ENCODE results near the gene PHTF2.

The PHTF2 gene

GRCh38 chr7:77885155-77885554 is 86.6 kb downstream of the PHTF2 start:
- no peak for DNase-seq

DNA sequence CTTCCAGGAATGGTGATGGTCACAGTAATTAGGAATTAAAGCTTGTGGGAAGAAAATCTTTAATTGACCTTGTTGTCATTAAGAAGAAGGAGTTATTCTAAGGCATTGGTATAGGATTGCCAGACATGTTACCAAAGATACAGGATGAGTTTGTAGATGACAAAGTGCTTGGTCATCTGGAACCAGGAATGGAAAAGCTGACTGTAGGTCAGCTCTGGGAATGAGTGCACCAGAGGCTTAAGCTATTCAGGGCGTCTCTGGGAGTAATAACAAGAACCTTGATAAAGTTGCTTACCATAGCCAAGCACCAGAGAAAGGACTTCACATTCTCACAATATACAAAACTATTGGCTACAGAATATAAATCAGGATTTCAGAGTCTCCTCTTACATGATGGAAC is 89.0 kb downstream of the PHTF2 start:
- DNase-seq, result no peak

DNA sequence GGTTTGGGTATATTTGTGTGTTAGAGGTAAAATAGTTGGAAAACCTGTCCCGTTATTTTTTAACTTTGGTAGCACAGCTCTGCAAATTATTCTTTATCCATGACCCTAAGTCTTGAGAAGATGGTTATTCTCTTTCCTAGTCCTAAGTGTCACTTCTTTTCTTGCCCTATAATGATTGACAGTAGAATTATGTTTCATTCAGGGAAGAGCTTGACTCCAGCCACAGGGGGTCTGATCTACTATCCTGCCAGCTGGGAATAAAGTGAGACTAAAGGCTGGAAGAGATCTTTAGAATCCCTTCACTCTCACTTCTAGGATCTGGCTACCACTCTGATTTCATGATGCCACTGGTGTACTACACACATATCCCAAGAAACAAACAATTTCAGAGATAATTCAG is 90.4 kb downstream of the PHTF2 start:
- no peak for DNase-seq

DNA sequence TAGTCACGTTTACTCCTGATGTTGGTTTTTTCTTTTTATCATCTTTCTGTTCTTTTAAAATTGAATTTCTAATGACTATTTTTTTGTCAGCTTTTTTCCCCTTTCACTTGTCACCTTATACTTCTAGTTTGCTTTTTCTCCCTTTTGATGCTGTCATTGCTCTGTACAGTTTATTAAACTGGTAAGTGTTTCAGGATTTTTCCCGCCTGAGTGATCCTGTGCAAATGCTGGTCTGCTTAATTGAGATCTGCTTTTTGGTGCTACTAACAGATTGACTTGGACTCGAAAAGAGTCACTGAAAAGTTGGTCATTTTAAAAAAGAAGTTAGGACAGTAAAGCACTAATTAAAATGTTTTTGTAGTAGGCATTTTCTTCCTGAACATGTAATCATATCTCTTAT is 95.2 kb downstream of the PHTF2 start:
- no peak for DNase-seq

DNA sequence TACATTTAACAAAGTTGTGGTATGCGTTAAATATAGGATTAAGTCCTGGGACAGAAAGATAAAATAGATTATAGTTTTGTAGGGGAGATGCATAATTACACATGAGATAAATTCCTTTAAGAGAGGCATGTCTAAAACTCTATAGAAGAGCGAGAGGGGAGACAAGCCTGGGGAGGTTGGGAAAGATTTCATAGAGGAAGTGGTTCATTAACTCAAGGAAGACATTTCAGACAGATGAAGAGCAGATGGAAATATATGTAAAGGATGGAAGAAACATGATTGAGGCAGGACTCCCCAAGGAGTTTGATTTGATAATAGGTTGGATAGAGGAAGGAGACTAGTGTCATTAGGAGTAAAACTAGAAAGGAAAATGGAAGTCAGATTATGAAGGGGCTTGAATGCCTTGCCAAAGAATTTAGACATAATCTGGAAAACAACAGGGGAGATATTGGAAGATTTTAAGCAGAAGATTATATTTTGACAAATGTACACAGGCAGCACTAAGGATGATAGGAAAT is 96.1 kb downstream of the PHTF2 start:
- DNase-seq, result no peak

DNA sequence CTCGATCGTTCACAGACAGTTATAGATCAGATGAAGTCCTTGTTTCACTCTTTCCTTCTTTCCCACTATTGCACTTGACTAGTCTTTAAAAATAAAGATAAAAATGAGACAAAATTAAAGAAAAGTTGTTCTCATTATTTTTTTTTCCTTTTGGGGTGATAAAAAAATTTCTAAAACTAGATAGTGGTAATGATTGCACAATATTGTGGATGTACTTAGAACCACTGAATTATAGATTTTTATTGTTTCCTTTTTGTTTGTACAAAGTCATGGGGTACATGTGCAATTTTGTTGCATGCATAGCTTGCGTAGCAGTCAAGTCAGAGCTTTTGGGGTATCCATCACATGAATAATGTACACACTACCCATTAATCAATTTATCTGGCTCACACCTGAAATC is 97.3 kb downstream of the PHTF2 start:
- no peak for DNase-seq

- no peak for DNase-seq
These were observed 98.5 kb downstream of the PHTF2 start for GRCh38 chr7:77897004-77897547.

DNA sequence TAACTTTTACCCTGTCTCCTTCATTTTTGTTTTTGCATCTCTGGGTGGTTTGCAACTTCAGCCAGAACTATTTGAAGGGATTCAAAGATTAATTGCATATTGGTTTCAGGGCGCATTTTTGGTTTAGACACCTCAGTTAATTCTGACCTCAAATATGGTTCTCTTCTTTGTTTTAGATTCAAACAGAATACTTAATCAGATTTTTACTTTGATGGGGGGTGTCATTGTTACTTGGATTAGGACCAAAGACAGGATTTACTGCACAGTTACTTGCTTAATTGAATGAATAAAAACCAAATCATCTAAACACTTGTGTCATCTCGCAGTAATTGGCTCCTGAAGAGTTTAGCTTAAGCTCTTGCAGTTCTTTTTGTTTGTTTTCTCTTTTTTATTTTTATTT is 100.9 kb downstream of the PHTF2 start:
- no peak for DNase-seq

GRCh38 chr7:77903597-77903996 is 105.0 kb downstream of the PHTF2 start:
- DNase-seq, result no peak

DNA sequence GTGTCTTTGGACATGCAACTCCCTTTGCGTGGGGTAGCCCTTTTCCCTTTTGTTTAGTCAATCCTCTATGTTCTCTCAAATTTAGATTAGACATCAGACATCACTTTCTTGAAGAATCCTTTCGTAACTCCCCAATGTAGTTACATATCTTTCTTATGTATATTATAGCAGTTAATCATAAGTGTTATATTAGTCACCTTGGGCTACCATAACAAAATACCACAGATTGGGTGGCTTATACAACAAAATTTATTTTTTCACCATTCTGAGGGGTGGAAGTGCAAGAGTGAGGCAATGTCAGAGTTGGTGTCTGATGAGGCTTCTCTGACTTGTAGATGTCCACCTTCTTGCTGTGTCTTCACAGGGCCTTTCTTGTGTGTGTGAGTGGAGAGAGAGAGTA is 105.7 kb downstream of the PHTF2 start:
- DNase-seq, result no peak

DNA sequence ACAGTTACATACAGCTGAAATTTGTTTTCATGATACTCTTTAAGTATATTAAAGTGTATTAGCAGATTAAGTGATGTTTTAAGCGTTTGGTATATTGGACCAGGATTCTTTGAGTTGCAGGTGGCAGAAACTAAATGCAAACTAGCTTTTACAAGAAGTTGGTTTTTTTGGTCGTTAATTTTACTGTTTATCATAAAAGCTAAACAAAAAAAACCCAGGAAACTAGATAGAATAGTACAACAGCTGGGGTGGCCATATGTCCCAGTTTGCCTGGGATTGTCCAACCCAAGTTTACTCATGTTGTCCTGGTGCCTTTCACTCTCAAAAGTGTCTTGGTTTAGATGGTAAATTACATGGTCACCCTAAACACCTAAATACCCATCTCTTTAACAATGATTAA is 108.7 kb downstream of the PHTF2 start:
- DNase-seq, result no peak

DNA sequence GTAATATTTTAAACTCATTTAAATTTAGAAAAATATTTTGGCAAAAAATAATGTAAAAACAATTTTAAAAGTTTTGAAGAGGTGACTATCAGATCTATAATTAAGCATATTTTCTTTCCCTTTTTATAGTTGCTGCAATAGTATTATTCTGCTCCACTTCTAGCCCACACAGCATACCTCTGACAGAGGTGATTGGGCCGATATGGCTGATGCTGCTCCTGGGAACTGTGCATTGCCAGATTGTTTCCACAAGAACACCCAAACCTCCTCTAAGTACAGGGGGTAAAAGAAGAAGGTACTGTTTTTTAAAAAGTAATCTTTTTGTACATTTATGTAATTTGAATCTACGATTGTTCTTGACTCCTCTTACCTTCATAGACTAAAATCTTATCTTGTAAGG is 110.1 kb downstream of the PHTF2 start:
- no peak for DNase-seq

DNA sequence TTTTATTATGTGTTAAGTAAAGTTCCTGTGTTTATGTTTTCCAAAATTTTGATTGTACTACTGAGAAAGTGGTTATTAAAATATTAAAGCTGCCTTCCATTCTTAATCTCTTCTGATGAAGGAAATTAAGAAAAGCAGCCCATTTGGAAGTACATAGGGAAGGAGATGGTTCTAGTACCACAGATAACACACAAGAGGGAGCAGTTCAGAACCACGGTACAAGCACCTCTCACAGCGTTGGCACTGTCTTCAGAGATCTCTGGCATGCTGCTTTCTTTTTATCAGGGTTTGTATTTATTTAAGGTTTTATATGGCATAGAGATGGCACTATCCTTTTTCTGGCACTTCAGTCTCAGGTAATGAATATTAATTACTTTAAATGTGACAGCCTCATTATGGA is 111.6 kb downstream of the PHTF2 start:
- DNase-seq, result no peak

DNA sequence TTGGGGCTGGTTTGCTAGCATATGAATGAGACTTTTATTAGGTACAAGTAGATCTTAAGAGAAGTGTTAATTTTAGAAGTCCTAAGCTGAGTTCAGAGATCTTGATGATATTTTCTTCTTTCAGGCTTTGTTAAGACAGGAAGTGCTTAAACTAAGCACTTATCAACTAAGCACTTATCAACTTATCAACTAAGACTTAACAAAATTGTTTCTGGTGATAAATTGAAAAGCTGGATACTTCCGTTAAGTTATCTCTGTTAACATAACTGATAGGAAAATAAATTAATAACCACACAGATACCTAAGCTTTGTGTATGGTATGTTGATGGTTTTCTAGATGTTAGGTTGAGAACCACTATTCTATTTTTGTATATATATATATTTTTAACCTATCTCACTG is 113.7 kb downstream of the PHTF2 start:
- DNase-seq, result no peak

DNA sequence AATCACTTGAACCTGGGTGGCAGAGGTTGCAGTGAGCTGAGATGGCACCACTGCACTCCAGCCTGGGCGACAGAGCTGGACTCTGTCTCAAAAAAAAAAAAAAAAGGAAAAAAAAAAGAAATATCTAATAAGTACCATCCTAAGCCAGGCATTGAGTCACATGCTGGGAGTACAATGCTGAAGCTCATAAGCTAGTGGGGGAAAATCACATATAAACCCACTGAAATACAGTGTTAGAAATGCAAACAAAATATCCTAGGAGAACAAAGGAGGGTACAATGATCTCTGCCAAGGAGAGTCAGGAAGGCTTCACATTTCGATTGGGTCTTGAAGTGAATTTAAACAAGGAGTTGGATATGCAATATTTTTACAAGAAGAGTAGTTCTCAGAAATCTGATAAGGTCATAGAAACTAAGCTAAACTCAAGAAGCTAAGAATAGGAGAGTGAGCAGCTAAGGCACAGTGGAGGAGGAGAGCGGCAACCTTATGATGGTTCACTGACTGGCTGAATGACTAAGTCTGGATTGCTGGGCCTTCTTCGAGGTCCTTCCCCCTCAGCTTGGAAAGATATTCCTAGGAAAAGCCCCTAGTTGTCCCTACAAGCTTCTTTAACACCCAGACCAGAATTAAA is 115.5 kb downstream of the PHTF2 start:
- DNase-seq, result no peak

GRCh38 chr7:77917500-77918262 is 119.1 kb downstream of the PHTF2 start:
- DNase-seq, result no peak

DNA sequence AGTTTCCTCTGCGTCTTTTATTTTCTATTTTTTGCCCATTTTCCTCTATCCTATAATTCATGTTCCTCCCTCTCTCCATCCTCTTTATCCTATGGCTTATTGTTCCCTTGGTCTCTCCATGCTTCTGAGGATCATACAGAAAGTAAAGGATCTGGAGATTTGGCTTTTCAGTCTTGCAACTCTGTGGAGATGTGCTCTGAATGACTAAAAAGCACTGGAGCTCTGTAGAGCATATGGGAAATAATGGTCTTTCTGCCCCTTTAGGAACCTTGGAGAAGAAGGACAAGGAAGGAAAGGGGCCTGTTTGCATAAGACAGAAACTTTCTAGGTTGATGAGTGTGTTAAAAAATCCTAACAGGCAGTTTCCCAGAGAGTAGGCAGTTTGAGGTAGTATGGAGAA is 120.1 kb downstream of the PHTF2 start:
- no peak for DNase-seq

DNA sequence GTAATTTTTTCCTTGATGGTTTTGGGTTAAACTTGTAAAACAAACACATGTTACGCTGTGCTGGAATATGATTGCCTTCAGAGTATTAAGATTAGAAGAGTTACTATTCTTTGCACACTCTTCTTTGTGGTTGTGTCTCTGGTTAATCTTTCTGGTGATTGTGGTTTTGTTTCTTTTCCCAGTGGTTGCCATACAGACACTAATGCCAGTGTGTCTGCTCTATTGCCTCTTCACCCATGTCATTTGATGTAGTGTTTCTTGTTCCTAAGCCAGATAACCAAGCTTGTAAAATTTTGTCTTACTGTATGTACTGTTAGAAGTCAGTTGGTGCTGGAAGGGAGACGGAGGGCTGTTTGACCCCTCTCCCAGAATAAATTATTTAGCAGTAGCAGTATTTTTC is 124.8 kb downstream of the PHTF2 start:
- DNase-seq, result no peak

DNA sequence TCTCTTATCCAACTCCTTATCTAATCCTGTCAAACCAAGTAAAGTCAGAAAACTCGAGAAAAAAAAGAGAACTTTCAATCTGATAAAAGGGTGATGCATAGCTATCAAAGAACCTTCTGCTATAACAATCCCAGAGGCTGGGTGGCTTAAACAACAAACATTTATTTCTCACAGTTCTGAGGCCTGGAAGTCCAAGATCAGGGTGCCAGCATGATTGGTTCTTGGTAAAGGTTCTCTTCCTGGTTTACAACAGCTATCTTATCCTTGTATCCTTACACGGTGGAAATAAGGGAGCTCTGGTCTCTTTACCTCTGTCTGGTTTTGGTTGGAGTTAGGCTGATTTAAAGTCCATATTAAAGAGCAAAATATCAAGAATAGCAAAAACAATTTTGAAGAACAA is 131.9 kb downstream of the PHTF2 start:
- DNase-seq, result no peak

- DNase-seq, result no peak
These were observed 133.3 kb downstream of the PHTF2 start for GRCh38 chr7:77931841-77932240.

DNA sequence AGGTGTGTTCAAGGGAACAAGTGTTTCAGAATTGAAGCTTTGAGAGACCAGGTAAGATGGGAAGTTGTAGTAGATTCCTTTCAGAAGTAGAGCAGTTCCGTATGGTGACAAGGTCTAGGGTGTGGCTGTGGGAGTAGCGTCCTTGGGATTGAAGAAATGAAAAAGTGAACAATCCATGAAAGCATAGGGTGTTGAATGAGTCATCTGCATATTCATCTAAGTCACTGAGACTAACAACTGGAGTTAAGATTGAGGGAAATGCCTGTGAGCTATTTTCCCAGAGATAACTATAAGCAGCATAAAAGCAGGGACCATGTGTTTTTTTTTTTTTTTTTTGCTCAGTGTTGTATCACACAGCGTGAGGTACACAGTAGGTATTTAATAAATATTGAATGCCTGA is 134.8 kb downstream of the PHTF2 start:
- no peak for DNase-seq

DNA sequence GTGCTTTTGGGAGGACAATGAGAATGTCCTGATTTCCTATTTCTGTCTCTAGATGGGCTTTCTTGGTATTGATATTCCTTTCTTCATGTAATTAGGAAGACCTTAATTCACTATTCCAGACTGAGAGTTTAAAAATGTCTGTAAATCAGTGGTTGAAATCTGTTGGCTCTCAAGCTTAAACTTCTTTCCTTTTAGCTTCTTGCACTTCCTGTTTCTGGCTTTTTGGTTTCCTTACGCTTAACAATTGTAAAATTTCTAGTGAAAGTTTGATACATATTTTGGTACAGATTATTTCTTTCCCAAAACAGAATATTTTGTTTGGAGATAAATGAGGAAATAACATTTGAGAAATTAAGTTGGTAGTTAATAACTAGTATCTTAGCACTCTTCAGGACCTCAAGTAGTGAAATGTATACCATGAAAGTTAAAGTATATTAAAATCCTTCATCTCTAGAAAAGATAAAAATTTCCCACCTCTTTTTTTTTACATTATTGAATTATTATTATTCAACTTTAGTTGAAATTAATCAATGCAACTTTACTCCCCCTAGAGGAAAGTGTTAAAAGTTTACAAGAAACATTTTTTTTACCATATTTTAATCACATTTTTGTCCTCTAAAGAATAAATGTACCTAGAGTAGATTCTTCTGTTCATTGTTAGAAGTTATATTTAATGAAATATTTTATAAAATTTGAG is 137.2 kb downstream of the PHTF2 start:
- DNase-seq, result no peak

DNA sequence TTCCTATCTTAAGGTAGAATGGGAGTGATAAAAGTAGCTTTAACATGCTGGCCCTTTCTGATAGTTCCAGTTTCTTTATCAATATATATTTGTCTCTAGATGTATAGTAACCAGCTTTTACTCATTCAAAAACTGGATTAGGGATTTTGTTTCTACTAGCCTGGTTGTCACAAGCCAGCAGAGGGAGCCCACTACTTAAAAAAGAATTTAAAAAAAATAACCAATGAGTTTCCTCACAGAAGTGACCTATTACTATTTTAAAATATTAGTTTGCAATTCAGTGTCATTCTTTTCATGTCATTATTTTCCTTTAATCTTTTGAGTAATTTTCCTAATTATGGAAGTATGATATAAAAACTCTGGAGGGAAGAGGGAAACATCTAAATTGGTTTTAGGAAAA is 142.1 kb downstream of the PHTF2 start:
- no peak for DNase-seq

- DNase-seq, result no peak
These were observed 143.9 kb downstream of the PHTF2 start for GRCh38 chr7:77942431-77942830.

Measured in activated CD8-positive, alpha-beta memory T cell treated with anti-CD3 and anti-CD28 coated beads for 24 hours (primary cell).